HG02763 (cell line): Measurements from ENCODE around the gene STEAP3.

Experiments used
- ATAC-seq: cut with Tn5 transposase; IDR thresholded peaks from one replicate; pipeline ENCODE4 v1.9.1; 2021; ENCODE audit warnings: mild to moderate bottlenecking, moderate library complexity; ENCODE audit not compliant: unreplicated experiment

The STEAP3 gene

DNA sequence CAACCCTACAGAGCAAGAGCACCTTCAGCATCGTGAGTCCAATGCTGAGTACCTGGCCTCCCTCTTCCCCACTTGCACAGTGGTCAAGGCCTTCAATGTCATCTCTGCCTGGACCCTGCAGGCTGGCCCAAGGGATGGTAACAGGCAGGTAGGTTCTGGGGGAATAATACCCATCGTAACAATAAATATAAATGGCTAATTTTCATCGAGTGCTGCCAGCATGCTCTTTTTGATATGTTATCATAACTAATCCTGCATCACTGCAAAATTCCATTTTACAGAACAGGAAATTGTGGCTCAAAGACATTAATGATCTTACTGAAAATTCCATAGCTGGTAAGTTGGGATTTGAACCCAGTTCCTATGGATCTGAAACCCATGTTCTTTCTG, 22.2 kb downstream of the STEAP3 start:
- no peak for ATAC-seq

- ATAC-seq = no peak
Measured at GRCh38 chr2:119246884-119247843, 23.5 kb downstream of the STEAP3 start.

GRCh38 chr2:119247844-119248271, 24.2 kb downstream of the STEAP3 start:
- no peak for ATAC-seq

GRCh38 chr2:119248311-119248710, 24.7 kb downstream of the STEAP3 start:
- no peak for ATAC-seq

GRCh38 chr2:119248751-119249150, 25.1 kb downstream of the STEAP3 start:
- ATAC-seq = no peak

DNA sequence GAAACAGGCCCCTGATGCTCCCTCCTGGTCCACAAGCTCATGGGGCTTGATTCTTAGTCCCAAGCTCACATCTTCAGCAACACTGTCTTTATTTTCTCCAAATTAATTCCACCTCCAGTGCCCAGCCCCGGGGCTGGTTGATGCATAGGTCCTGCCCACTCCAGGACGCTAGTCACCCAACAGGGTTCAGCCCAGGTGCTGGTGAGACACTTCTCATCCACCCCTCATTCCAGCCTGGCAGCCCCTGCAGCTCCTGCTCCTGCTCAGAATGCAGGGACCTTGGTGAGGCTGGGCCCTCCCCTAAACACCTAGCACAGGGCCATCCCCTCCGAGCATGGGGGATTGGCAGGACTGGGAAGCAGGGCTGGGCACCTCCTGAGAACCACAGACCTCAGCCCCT, 25.7 kb downstream of the STEAP3 start:
- ATAC-seq = no peak

GRCh38 chr2:119249855-119250717, 26.5 kb downstream of the STEAP3 start:
- ATAC-seq = no peak

DNA sequence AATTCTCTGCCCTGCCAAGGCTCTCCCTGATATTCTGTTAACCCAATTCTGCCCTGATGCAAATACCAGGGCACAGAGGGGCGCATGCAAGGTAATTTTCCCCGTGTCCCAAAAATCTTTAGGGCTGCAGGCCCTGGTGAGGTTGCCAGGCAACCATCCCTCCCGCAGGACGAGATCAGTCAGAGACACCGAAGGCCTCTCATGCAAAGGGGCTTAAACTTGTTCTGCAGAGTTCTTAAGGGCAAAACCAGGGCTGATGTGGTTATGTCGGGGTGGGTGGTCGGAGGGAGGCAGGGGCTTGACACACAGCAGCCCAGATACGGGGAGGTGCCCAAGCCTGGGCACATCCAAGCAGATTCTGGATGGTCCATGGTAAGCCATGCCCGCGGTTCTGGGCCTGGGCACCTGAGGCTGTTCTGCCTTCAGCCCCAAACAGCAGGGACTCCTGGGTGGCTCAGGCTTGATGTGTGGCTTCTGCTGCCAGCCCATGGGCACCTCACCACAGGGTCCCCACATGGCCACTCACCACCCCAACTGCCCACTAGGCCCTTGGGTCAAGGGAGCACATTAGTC, 27.2 kb downstream of the STEAP3 start:
- no peak for ATAC-seq

GRCh38 chr2:119251652-119252051, 28.0 kb downstream of the STEAP3 start:
- ATAC-seq = no peak

DNA sequence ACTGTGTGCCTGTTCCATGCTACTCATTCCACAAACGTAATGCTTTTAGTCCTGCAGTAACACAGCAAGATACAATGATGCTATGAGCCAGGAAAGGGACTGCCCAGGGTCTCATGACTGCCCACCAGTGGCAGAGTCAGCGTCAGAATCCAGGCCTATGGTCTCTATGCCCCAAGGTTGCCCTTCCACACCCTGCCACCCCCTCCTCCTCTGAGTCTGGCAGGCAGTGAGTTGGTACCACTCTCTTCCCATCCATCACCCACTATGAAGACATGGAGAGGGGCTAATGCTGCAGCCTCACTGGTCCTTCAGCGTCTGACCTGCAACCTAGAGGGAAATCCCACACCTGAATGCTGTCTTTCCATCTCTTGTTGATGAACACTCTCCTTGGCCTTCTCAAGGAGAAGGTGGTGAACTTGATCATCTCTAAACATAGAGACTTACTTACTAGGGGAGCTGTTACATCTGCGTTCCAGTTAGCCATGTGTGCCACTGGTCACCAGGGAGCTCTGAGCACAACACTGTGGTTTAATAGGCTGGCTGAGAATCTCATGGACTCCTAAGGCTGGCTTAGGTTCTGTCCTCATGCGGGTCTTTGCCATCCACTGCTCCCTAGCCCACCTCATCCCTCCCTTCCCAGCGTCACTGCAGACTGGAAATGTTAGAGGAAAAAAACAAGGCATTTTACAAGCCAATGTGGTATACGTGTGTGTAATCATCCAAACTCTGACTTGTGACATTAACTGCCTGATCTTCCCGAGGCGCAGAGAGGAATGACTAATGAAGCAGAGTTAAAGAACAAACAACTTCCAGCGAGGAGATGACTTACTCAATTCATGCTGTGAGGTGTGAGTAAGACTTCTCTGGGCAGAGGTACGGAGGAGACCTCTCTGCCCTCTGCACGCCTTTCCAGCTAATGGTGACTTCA, 28.8 kb downstream of the STEAP3 start:
- no peak for ATAC-seq

DNA sequence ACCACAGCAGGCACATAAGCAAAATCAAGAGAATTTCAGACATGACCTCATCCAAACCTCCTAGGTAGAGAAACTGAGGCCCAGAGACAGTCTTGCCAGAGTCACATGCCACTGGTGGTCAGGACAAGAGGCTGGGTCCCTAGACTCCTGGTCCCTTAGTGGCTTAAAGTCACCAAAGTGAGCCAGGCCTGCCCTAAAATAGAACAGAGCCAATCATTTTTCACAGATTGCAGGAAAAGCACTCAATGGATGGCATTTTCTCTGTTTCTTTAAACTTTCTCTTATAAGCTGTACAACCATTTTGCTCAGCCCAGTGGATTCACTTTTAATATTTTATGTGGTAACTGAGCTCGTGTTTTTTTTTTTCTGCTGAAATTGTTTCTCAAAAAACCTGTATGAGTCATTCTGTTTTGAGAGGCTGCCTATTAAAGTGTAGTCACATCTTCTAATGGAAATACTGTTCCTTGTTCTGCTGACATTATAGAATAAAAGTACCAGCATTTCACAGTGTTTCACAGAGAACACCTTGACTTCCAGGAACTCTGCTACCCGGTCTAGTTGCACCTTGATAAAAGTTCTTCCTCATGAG, 29.6 kb downstream of the STEAP3 start:
- no peak for ATAC-seq

- no peak for ATAC-seq
Measured at GRCh38 chr2:119253760-119254600, 30.3 kb downstream of the STEAP3 start.

GRCh38 chr2:119254601-119255080, 31.0 kb downstream of the STEAP3 start:
- no peak for ATAC-seq

- no peak for ATAC-seq
Measured at GRCh38 chr2:119255760-119256581, 32.3 kb downstream of the STEAP3 start.

- no peak for ATAC-seq
Measured at GRCh38 chr2:119256582-119256921, 32.9 kb downstream of the STEAP3 start.

DNA sequence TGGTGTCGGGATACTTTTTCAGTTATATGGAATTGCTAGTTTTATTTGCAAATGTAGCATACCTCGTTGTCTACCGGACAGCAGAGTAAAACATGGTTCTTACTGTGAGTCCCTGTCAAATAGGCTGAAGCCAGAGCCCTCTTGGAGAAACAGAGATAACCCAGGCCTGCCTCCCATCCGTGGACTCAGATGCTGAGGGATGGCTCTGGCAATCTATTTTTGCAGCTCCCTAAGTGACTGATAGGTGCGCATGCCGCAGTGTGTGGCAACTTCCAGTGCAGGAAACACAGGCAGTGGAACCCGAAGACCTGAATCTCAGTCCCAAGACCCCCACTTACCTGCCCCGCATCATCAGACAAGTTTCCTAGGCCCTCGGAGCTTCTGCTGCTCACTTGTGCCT, 33.6 kb downstream of the STEAP3 start:
- ATAC-seq = no peak

DNA sequence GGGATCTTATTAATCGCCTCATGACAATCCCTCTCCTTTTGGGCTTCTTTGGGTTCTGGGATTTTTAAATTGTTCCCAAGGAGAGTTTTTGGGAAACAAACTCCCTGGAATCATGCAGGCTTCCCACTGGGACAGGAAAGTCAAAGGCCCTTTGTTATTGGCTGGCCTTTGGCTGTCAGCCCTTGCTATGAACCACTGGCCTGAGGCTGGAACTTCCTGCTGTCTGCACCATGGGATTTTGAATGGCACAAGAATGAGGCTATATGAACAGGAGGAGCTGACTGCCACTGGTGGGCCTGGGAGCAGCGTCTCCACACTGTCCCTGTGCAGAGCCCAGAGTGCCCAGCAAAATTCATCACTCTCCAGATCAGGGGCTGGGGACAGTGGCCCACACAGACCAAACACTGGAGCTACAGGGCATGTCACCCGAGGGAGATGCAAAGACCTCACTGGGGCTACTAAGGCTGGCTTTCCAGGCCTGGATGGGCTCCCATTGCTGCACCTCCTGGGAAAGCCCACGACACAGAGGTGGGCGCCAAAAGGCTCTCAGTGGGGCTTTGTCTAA, 35.7 kb downstream of the STEAP3 start:
- ATAC-seq = no peak
